Testis (tissue), 2 donors: ENCODE data around the gene CRACDL.

Experiments used
- CTCF ChIP-seq, 3 experiments: fragments of 450-650 bp in 2 of 3; fragments of 200-600 bp in 1 of 3; sonication (generic) in 1 of 3; IDR thresholded peaks; one replicate each; pipeline ENCODE4 v1.5.1; 2016 to 2019; ENCODE audit warnings: antibody characterized with exemption in 3 of 3, mild to moderate bottlenecking in 2 of 3, moderate library complexity in 1 of 3
- POLR2A ChIP-seq: fragments of 450-650 bp; IDR thresholded peaks from one replicate; pipeline ENCODE4 v1.6.1; 2017; ENCODE audit warnings: antibody characterized with exemption, mild to moderate bottlenecking, moderate library complexity

GRCh38 chr2:98822301-98823164, 113.5 kb downstream of the CRACDL start:
- TF ChIP-seq CTCF (IDR thresholded peaks at IDR 0.05) (peak in 2 of 3 experiments; percentile 3 to 5), POLR2A (no peak)
